ENCODE results near the gene ITGA2B.

- no peak for TF ChIP-seq POLR2AphosphoS5 (IDR thresholded peaks at IDR 0.05; ENCODE audit: low read length)
- TF ChIP-seq CTCF (IDR thresholded peaks at IDR 0.05 in 2 of 3, conservative IDR thresholded peaks at IDR 0.05 in 1 of 3; ENCODE audit: control insufficient read depth in 2 of 3, extremely low read depth in 1 of 3, insufficient read depth in 1 of 3, low read depth in 3 of 3, low read length in 3 of 3) = no peak
- no peak for TF ChIP-seq POLR2A (IDR thresholded peaks at IDR 0.05; ENCODE audit: low read depth, low read length)
- no peak for TF ChIP-seq BRCA1 (IDR thresholded peaks at IDR 0.05; ENCODE audit: low read depth, low read length)
These were observed 53.9 kb downstream of the ITGA2B start for GRCh38 chr17:44335564-44335963.

Measured in GM12878 (cell line).